ENCODE results near the gene CFAP100. TPM values are rescaled to one million over a fixed set of nuclear protein-coding genes. Genes with fewer than 3 reads are reported as not detected.
A peak's percentile ranks its signal among the peaks of the same experiment; 100 is the strongest.

The CFAP100 gene
- total RNA-seq, 3 donors from 2014 or later: not detected

- H3K36me3 Mint-ChIP-seq (ENCODE audit: insufficient read depth): peaks cover 59% of the 10 kb centered on the region
These were observed 70.3 kb downstream of the CFAP100 start for GRCh38 chr3:126464997-126465396.

GRCh38 chr3:126465928-126466544 lies 71.3 kb downstream of the CFAP100 start:
- DNase-seq: no peak
- no peak overlapping the region for H3K4me3 Mint-ChIP-seq
- no peaks in the 10 kb centered on the region for H3K27me3 Mint-ChIP-seq (ENCODE audit: low read depth)
- peaks cover 59% of the 10 kb centered on the region for H3K36me3 Mint-ChIP-seq (ENCODE audit: insufficient read depth)
- H3K4me1 Mint-ChIP-seq (ENCODE audit: low read depth): peaks cover 28% of the 10 kb centered on the region
- no peaks in the 10 kb centered on the region for H3K9me3 Mint-ChIP-seq
- ATAC-seq: no peak

More at GRCh38 chr3:126464997-126465396, 70.3 kb downstream of the CFAP100 start:
- Mint-ChIP-seq H3K4me3 (no peak overlapping the region), H3K4me1 (ENCODE audit: low read depth) (peaks cover 26% of the 10 kb centered on the region), H3K27me3 (ENCODE audit: low read depth) (no peaks in the 10 kb centered on the region), H3K9me3 (no peaks in the 10 kb centered on the region)
- ATAC-seq (no peak), DNase-seq (no peak)

DNA sequence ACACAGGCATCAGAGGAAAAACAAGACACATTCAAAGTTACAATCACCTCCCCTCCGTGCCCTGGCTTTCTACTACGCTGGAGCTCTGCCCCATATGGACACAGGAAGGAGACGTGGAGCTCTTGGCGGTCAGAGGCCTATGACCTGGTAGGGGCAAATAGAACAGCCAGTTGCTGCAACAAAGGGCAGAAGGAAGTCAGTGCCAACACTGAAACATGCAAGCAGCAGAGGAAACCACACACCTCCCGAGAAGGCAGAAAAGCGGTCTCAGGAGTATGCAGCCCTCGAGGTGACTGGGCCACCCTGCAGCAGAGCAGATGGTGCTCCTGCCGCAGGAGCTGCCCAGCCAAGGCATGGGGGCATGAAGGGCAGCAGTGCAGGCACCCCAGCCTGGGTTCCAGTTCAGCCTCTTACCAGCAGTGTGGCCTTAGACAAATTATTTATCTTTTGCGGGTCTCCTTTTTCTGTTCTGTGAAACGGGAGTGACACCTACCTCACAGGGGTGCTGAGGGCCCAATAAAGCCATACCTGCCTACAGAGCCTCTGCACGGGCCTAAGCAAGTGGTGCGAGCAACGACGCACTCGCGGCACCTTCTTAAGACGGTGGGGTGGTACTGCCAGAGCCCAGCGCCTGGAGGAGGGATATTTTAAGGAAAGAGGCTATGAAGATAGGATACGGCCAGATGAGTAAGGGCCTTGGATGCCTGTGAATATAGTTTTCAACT lies 72.3 kb downstream of the CFAP100 start:
- Mint-ChIP-seq H3K36me3 (ENCODE audit: insufficient read depth) (peaks cover 54% of the 10 kb centered on the region), H3K4me3 (no peak overlapping the region), H3K4me1 (ENCODE audit: low read depth) (peaks cover 36% of the 10 kb centered on the region), H3K9me3 (no peaks in the 10 kb centered on the region), H3K27me3 (ENCODE audit: low read depth) (no peaks in the 10 kb centered on the region)
- DNase-seq (no peak), ATAC-seq (no peak)

GRCh38 chr3:126467611-126467955 lies 72.9 kb downstream of the CFAP100 start:
- DNase-seq: no peak
- Mint-ChIP-seq H3K4me3 (no peak overlapping the region), H3K4me1 (ENCODE audit: low read depth) (peaks cover 42% of the 10 kb centered on the region), H3K9me3 (no peaks in the 10 kb centered on the region), H3K27me3 (ENCODE audit: low read depth) (no peaks in the 10 kb centered on the region), H3K36me3 (ENCODE audit: insufficient read depth) (peaks cover 56% of the 10 kb centered on the region)
- ATAC-seq: no peak

GRCh38 chr3:126468028-126468891 lies 73.6 kb downstream of the CFAP100 start:
- peaks cover 59% of the 10 kb centered on the region for H3K36me3 Mint-ChIP-seq (ENCODE audit: insufficient read depth)
- H3K4me1 Mint-ChIP-seq (ENCODE audit: low read depth): peaks cover 48% of the 10 kb centered on the region
- H3K4me3 Mint-ChIP-seq: no peak overlapping the region
- no peaks in the 10 kb centered on the region for H3K9me3 Mint-ChIP-seq
- ATAC-seq (no peak), DNase-seq (no peak)
- H3K27me3 Mint-ChIP-seq (ENCODE audit: low read depth): no peaks in the 10 kb centered on the region

- ATAC-seq (no peak), DNase-seq (no peak)
- no peak overlapping the region for H3K4me3 Mint-ChIP-seq
- H3K9me3 Mint-ChIP-seq: no peaks in the 10 kb centered on the region
- peaks cover 57% of the 10 kb centered on the region for H3K36me3 Mint-ChIP-seq (ENCODE audit: insufficient read depth)
- H3K4me1 Mint-ChIP-seq (ENCODE audit: low read depth): peaks cover 61% of the 10 kb centered on the region
- H3K27me3 Mint-ChIP-seq (ENCODE audit: low read depth): no peaks in the 10 kb centered on the region
These were observed 74.8 kb downstream of the CFAP100 start for GRCh38 chr3:126469479-126469878.

- no peak for DNase-seq
- H3K27me3 Mint-ChIP-seq (ENCODE audit: low read depth): no peaks in the 10 kb centered on the region
- peak overlapping the region; percentile 89 for H3K4me3 Mint-ChIP-seq
- peaks cover 40% of the 10 kb centered on the region for H3K36me3 Mint-ChIP-seq (ENCODE audit: insufficient read depth)
- peaks cover 64% of the 10 kb centered on the region for H3K4me1 Mint-ChIP-seq (ENCODE audit: low read depth)
- no peak for ATAC-seq
- no peaks in the 10 kb centered on the region for H3K9me3 Mint-ChIP-seq
These were observed 77.7 kb downstream of the CFAP100 start for GRCh38 chr3:126472277-126473006.

GRCh38 chr3:126473292-126474168 lies 78.8 kb downstream of the CFAP100 start:
- Mint-ChIP-seq H3K4me1 (ENCODE audit: low read depth) (peaks cover 58% of the 10 kb centered on the region), H3K27me3 (ENCODE audit: low read depth) (no peaks in the 10 kb centered on the region), H3K4me3 (peak overlapping the region; percentile 89), H3K36me3 (ENCODE audit: insufficient read depth) (peaks cover 33% of the 10 kb centered on the region), H3K9me3 (no peaks in the 10 kb centered on the region)
- no peak for ATAC-seq
- DNase-seq: no peak

DNA sequence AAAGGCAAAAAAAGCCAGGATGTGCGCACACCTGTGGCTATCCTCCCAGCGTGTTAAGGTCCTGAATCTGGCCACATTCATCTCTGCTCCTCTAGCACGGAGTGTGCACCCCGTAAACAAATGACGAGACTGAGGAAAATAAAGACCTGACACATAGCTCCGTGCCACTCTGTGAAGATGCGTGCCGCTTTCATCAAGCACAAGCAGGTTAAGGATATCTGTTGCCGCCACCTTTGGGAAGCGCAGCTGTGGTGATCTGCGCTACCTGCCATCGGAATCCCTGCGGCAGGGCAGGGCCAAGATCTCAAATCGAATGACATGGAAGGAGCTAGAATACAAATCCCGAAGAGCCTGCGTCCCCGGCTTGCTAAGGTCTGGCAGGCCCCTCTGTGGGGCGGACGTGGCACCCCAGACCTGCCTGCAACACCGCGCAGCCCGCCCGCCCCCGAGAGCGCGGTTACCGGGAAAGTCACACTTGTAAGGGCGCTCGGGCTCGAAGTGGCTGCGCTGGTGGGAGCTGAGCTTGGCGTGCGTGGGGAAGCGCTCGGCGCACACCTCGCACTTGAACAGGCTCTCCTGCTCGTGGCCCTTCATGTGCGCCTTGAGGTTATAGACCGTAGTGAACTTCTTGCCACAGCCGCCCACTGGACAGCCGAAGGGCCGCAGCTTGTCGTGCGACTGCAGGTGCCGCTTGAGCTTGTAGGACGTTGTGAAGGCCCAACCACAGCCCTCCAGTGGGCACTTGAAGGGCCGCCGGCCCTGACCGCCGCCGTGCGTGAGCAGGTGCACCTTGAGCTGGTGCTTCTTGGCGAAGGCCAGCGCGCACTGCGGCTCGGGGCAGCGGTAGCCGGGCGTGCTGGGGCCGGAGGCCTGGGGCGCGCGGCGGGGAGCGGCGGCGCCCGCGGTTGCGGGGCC lies 80.0 kb downstream of the CFAP100 start:
- Mint-ChIP-seq H3K4me3 (peak overlapping the region; percentile 89), H3K9me3 (no peaks in the 10 kb centered on the region), H3K36me3 (ENCODE audit: insufficient read depth) (peaks cover 22% of the 10 kb centered on the region), H3K4me1 (ENCODE audit: low read depth) (peaks cover 48% of the 10 kb centered on the region), H3K27me3 (ENCODE audit: low read depth) (no peaks in the 10 kb centered on the region)
- DNase-seq: peak; percentile 33
- peak; percentile 1 to 5 for ATAC-seq

DNA sequence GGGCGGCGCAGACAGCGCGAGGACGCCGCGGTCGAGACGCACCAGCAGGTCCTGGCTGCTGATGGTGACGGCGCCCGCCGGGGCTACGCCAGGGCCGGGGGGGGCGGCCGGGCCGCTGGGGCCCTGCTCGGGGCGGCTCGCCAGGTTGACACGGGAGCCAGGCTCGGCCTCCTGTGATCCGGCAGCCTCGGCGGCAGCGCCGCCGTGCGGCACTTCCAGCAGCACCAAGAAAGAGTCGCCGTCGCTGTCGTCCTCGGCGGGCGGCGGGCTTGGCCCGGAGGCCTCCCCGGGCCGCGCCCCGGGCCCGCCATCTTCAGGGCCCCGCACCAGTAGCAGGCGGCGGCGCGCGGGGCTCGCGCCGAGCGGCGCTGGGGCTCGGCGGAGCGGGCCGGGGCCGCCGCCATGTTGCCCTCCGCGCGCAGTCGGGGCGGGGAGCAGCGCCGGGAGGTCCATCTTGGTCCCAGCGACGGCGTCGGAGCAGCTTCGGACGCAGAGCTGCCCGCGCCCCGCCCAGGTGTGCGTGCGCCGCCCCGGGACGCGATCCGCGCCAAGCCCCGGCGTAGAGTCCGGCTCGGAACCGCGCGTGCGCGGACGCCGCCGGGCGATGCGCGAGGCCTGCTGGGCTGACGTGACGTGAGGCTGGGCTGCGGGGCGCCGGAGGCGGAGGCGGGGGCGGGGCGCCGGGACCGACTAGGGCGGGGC lies 80.9 kb downstream of the CFAP100 start, which contains the start of gene ZXDC:
ZXDC (minus strand) TSS at position 479 of the 702 bp plus-strand sequence; CDS start at position 453, 26 bp downstream.
- DNase-seq: peak; percentile 93
- Mint-ChIP-seq H3K4me1 (ENCODE audit: low read depth) (peaks cover 45% of the 10 kb centered on the region), H3K36me3 (ENCODE audit: insufficient read depth) (peaks cover 16% of the 10 kb centered on the region), H3K4me3 (peak within 1 kb of the TSS; percentile 89), H3K27me3 (ENCODE audit: low read depth) (no peaks in the 10 kb centered on the region), H3K9me3 (no peaks in the 10 kb centered on the region)
- peak; percentile 84 to 85 for ATAC-seq

GRCh38 chr3:126476166-126477060 lies 81.7 kb downstream of the CFAP100 start:
- H3K4me3 Mint-ChIP-seq: peak overlapping the region; percentile 81
- H3K9me3 Mint-ChIP-seq: no peaks in the 10 kb centered on the region
- peaks cover 37% of the 10 kb centered on the region for H3K4me1 Mint-ChIP-seq (ENCODE audit: low read depth)
- ATAC-seq (peak; percentile 39), DNase-seq (no peak)
- H3K36me3 Mint-ChIP-seq (ENCODE audit: insufficient read depth): peaks cover 11% of the 10 kb centered on the region
- no peaks in the 10 kb centered on the region for H3K27me3 Mint-ChIP-seq (ENCODE audit: low read depth)

All from activated T-cell treated with anti-CD3 and anti-CD28 coated beads, Interleukin-2, amount 50 U/mL, for 4 hours (primary cell).